Endodermal cell (in vitro differentiated cells): ENCODE measurements around the gene RAD23B. TPM values are rescaled to one million over a fixed set of nuclear protein-coding genes. Genes with fewer than 3 reads are reported as not detected.

Experiments
- DNase-seq: peaks from one replicate; pipeline ENCODE4 v3.0.0-alpha.2; 2017
- H3K27ac ChIP-seq: 2 replicates; pipeline ENCODE4 v1.5.1; 2013; ENCODE audit warnings: mild to moderate bottlenecking, low read depth, low read length, moderate library complexity
- H3K27me3 ChIP-seq: 2 replicates; pipeline ENCODE4 v1.6.1; 2013; ENCODE audit warnings: mild to moderate bottlenecking, low read length, moderate library complexity; ENCODE audit not compliant: insufficient read depth, control insufficient read depth, poor library complexity, severe bottlenecking
- H3K36me3 ChIP-seq: 2 replicates; pipeline ENCODE4 v1.7.0; 2013; ENCODE audit warnings: mild to moderate bottlenecking, low read length, moderate library complexity; ENCODE audit not compliant: control insufficient read depth, insufficient read depth
- H3K4me1 ChIP-seq: one replicate; pipeline ENCODE4 v1.7.0; 2013; ENCODE audit warnings: low read length; ENCODE audit not compliant: control insufficient read depth, insufficient read depth
- H3K4me3 ChIP-seq: 2 replicates; pipeline ENCODE4 v1.5.1; 2013; ENCODE audit warnings: mild to moderate bottlenecking, low read length, moderate library complexity
- H3K9ac ChIP-seq: 2 replicates; pipeline ENCODE4 v1.6.1; 2013; ENCODE audit warnings: mild to moderate bottlenecking, low read length, moderate library complexity; ENCODE audit not compliant: poor library complexity, severe bottlenecking; ENCODE audit errors: extremely low read depth
- H3K9me3 ChIP-seq: 2 replicates; pipeline ENCODE4 v1.6.1; 2013; ENCODE audit warnings: mild to moderate bottlenecking, low read length, moderate library complexity; ENCODE audit not compliant: control insufficient read depth
- H3K27ac Mint-ChIP-seq: 2 replicates; pipeline ENCODE4 v1.8.0; 2020; ENCODE audit warnings: mixed read lengths
- H3K27me3 Mint-ChIP-seq: 2 replicates; pipeline ENCODE4 v1.8.0; 2021; ENCODE audit warnings: mild to moderate bottlenecking, mixed read lengths; ENCODE audit not compliant: insufficient read depth
- H3K36me3 Mint-ChIP-seq: 2 replicates; pipeline ENCODE4 v1.8.0; 2020; ENCODE audit warnings: low read depth, mixed read lengths
- H3K4me1 Mint-ChIP-seq: 2 replicates; pipeline ENCODE4 v1.8.0; 2020; ENCODE audit warnings: mixed read lengths
- H3K4me3 Mint-ChIP-seq: 2 replicates; pipeline ENCODE4 v1.8.0; 2020; ENCODE audit warnings: mild to moderate bottlenecking, moderate library complexity, mixed read lengths
- H3K9me3 Mint-ChIP-seq: 2 replicates; pipeline ENCODE4 v1.8.0; 2020; ENCODE audit warnings: mild to moderate bottlenecking, mixed read lengths
- CTCF ChIP-seq: fragments of 200-600 bp; sonication (generic); conservative IDR thresholded peaks from 2 replicates; pipeline ENCODE4 v1.5.0; 2021; ENCODE audit warnings: antibody characterized with exemption, mild to moderate bottlenecking
- WGBS, 2 experiments: methylation state at CpG; one replicate each; pipeline versions ENCODE4 v1.1.5 to v1.1.7; 2013; ENCODE audit warnings: missing lambda C conversion rate in 2 of 2, mixed read lengths in 1 of 2; ENCODE audit not compliant: insufficient coverage in 1 of 2, insufficient read length in 1 of 2; 5-methylcytosine and 5-hydroxymethylcytosine counted together
- total RNA-seq, 2 donors: library from RNA; stranded (reverse); fragmentation: NEBNext Ultra II Directional in 1 of 2; extraction: Animal tissue kit (Norgen Biotek cat#: 25700) in 1 of 2; gene quantifications; 2 replicates in 1 of 2; 3 replicates in 1 of 2; pipeline ENCODE4 v1.2.1, GENCODE V29; 2021

The RAD23B gene
- total RNA-seq, 2 donors from 2014 or later, result 154 to 167 TPM

DNA sequence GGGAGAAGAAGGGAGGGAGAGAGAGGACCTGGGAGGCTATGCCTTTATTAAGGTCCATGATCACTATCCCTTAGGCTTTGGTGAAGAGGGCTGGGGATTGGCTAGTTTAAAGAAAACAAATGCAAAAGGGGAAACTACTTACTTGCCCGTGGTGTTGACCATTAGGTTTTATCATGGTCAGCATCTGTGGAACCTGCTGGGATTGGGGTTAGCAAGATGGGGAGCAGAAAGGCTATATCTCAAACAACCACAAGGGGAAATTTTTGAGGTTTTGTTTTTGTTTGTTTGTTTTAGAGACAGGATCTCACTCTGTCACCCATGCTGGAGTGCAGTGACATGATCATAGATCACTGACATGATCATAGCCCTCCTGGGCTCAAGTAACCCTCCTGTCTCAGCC, 9.0 kb upstream of the RAD23B start:
- Mint-ChIP-seq H3K4me3 (no peak overlapping the region), H3K27ac (no peak overlapping the region), H3K27me3 (no peaks in the 10 kb centered on the region), H3K9me3 (no peaks in the 10 kb centered on the region), H3K36me3 (no peaks in the 10 kb centered on the region), H3K4me1 (peaks cover 9% of the 10 kb centered on the region)
- Histone ChIP-seq H3K36me3 (no peaks in the 10 kb centered on the region), H3K9me3 (no peaks in the 10 kb centered on the region), H3K4me1 (no peaks in the 10 kb centered on the region), H3K27ac (no peak overlapping the region), H3K4me3 (no peak overlapping the region), H3K9ac (no peak overlapping the region), H3K27me3 (no peaks in the 10 kb centered on the region)
- peak; percentile 51 for TF ChIP-seq CTCF
- WGBS, 2 experiments, result 81 to 83% methylated on average over 1 of the region's 1 CpG
- DNase-seq, result no peak

DNA sequence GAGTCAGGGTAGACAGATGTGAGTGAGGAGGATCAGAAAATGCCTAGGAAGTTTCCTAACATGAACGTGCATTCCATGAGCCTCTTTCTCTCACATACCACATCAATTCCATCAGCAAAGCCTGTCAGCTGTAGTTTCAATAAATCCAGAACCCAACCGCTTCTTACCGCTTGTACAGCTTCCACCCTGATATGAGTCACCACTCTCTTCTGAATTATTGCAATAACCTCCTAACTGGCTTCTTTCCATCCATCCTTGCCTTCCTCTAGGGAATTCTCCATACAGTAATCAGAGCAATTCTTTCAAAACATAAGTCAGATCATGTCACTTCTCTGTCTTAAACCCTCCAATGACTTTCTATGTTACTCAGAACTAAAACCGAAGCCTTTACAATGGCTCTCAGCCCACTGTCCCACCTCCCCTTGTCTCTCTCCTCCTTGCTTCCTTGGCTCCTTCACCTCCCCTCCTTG, 8.1 kb upstream of the RAD23B start:
- H3K27ac Mint-ChIP-seq, result no peak overlapping the region
- no peaks in the 10 kb centered on the region for H3K27me3 Mint-ChIP-seq
- H3K4me3 ChIP-seq, result no peak overlapping the region
- no peaks in the 10 kb centered on the region for H3K27me3 ChIP-seq
- H3K4me3 Mint-ChIP-seq, result no peak overlapping the region
- H3K9me3 Mint-ChIP-seq, result no peaks in the 10 kb centered on the region
- no peaks in the 10 kb centered on the region for H3K4me1 ChIP-seq
- H3K4me1 Mint-ChIP-seq, result peaks cover 9% of the 10 kb centered on the region
- H3K36me3 Mint-ChIP-seq, result no peaks in the 10 kb centered on the region
- no peaks in the 10 kb centered on the region for H3K36me3 ChIP-seq
- H3K9me3 ChIP-seq, result no peaks in the 10 kb centered on the region
- 76 to 94% methylated on average over 4 of the region's 4 CpGs for WGBS, 2 experiments
- no peak for DNase-seq
- no peak for TF ChIP-seq CTCF
- no peak overlapping the region for H3K27ac ChIP-seq
- no peak overlapping the region for H3K9ac ChIP-seq

GRCh38 chr9:107275530-107275929, 7.5 kb upstream of the RAD23B start:
- peaks cover 9% of the 10 kb centered on the region for H3K4me1 Mint-ChIP-seq
- 91 to 92% methylated on average over 2 of the region's 2 CpGs for WGBS, 2 experiments
- no peak overlapping the region for H3K27ac ChIP-seq

More at GRCh38 chr9:107275530-107275929, 7.5 kb upstream of the RAD23B start:
- no peaks in the 10 kb centered on the region for H3K4me1 ChIP-seq
- H3K27me3 ChIP-seq, result no peaks in the 10 kb centered on the region
- H3K9ac ChIP-seq, result no peak overlapping the region
- no peaks in the 10 kb centered on the region for H3K9me3 ChIP-seq
- H3K27me3 Mint-ChIP-seq, result no peaks in the 10 kb centered on the region
- no peak overlapping the region for H3K27ac Mint-ChIP-seq
- H3K36me3 ChIP-seq, result no peaks in the 10 kb centered on the region
- H3K4me3 ChIP-seq, result no peak overlapping the region
- no peaks in the 10 kb centered on the region for H3K36me3 Mint-ChIP-seq
- no peaks in the 10 kb centered on the region for H3K9me3 Mint-ChIP-seq
- TF ChIP-seq CTCF, result no peak
- DNase-seq, result no peak
- no peak overlapping the region for H3K4me3 Mint-ChIP-seq
